HT1080 (cell line): ENCODE measurements around the gene STXBP5. TPM values are rescaled to one million over a fixed set of nuclear protein-coding genes. Genes with fewer than 3 reads are reported as not detected.
A peak's percentile ranks its signal among the peaks of the same experiment; 100 is the strongest.
"Not testable (repeated sequence)": the region's sequence is repeated elsewhere in the genome, so short reads cannot be mapped to it uniquely, and the experiment has no call there.

Source experiments
- DNase-seq: peaks from one replicate; pipeline ENCODE4 v3.0.0-alpha.2; 2015; ENCODE audit warnings: low read depth
- total RNA-seq: library from RNA; depleted of rRNA; stranded (reverse); fragments of >200 nt; shearing (Covaris generic); gene quantifications from 2 replicates; pipeline ENCODE4 v1.2.3, GENCODE V29; 2014

The STXBP5 gene
- total RNA-seq, 1 experiment from 2014 or later, result 28.0 TPM

DNA sequence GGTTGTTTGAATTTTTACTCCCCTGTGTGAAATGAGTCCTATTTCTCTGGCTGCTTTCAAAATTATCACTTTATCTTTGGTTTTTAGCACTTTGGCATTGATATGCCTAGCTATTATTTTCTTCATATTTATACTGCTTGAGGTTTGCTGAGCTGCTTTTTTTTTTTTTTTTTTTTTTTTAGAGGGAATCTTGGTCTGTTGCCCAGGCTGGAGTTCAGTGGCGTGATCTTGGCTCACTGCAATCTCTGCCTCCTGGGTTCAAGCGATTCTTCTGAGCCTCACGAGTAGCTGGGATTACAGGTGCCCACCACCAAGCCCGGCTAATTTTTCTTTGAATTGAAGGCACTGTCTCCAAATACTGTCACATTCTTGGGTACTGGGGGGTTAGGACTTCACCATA, 40.6 kb downstream of the STXBP5 start:
- no peak for DNase-seq

DNA sequence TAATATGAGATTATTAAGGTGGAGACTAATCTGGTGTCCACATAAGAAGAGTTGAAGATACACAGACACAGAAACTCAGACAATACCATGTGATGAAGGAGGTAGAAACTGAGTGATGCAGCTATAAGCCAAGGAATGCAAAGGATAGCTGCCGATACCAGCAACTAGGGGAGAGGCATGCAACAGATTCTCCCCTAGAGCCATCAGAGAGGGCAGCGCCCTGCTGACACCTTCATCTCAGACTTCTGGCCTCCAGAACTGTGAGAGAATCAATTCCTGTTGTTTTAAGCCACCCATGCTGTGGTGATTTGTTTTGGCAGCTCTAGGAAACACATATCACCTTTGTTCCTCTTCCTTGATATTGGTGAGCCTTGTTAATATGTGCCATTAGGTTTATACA, 41.5 kb downstream of the STXBP5 start:
- DNase-seq, result no peak

DNA sequence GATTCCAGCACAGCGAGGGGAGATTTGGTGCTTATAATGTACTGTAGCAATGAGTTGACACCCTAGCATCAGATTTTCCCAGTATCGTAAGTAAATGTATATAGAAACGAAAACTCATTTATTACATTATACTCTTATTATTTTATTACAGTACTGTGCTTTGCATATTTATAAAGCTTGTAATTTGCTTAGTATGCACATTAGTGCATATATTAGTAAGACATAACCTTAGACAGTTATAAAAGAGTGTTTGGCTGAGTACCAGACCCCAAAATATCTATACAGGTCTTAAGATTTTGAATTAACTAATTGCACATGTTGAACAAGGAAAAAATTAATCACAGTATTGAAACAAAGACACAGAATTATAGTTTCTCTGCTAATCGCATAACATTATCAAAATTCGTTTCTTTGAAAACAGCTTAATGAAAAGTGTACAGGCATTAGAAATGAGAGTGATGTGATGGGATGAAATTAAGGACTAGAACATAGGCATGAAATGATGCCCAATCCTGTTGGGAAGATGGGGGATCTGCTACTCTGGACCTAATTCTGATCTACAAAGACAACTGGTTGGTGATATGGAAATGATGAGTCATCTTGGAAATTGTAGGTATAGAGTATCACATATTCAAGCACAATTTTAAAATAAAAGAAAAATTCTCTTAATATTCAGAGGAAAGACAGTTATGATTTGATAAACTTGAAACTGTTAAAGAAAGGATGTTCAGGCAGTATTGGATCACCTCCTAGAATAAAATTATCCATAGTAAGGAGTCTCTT, 42.8 kb downstream of the STXBP5 start:
- no peak for DNase-seq

DNA sequence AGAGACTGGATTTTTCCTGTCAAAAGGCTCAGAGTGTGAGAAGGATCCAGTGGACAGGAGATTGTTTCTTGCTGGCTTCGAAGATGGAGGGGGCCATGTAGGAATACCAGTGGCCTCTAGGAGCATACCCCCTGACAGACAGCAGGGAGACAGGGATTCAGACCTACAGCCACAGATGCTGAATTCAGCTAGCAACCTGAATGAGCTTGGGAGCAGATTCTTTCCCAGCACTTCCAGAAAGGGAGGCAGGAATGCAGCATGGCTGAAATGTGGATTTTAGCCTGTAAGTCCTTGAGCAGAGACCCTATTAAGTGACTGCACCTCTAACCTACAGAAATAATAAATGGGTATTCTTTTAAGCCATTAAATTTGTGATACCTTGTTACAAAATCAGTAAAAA, 44.6 kb downstream of the STXBP5 start:
- DNase-seq, result no peak

DNA sequence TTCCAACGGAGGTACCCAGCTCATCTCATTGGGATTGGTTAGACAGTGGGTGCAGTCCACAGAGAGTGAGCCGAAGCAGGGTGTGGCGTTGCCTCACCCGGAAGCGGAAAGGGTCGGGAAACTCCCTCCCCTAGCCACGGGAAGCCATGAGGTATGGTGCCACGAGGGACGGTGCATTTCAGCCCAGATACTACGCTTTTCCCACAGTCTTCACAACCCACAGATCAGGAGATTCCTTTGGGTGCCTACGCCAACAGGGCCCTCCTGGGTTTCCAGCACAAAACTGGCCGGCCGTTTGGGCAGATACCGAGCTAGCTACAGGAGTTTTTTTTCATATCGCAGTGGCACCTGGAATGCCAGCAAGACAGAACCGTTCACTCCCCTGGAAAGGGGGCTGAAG, 46.9 kb downstream of the STXBP5 start:
- DNase-seq, result no peak

DNA sequence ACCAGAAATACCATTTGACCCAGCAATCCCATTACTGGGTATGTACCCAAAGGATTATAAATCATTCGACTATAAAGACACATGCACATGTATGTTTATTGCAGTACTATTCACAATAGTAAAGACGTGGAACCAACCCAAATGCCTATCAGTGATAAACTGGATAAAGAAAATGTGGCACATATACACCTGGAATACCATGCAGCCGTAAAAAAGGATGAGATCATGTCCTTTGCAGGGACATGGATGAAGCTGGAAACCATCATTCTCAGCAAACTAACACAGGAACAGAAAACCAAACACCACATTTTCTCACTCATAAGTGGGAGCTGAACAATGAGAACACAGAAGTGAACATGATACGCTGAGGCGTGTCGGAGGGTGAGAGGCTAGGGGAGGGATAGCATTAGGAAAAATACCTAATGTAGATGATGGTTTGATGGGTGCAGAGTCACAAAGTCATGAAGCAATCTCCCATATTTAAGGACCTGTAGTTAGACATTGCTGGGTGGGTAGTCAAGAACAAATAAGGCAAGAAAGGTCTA, 50.8 kb downstream of the STXBP5 start:
- not testable (repeated sequence) for DNase-seq

DNA sequence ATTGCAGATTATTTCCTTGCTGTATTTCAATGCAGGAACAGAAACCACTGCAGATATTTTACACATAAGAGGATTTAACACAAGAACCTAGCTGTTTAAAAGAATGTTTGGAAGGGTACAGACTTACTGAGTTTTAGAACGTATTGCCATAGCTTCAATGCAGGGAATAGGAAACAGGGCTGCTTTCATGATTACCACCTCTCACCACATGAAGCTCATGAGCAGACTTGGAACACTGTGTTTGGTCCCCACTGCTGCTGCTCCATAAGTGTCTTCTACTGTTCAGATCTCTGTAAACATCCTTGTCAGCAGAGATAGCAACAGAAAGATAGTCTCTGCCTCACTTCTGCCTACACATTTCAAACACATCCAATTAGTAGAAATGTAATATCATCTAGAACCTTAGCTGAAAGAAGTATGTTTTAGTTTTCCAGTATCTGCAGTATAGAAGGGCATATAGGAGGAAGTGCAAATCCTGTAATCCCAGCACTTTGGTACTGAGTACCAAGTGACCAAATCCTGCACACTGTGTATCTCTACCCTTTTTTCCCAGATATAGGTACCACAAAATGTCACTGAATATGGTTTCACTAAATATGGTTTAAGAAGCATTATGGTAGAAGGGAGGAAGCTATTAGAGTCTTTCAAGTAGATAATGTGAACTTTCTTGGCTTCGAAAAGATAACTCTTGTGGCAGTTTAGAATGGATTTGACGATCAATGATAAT, 51.9 kb downstream of the STXBP5 start:
- no peak for DNase-seq

DNA sequence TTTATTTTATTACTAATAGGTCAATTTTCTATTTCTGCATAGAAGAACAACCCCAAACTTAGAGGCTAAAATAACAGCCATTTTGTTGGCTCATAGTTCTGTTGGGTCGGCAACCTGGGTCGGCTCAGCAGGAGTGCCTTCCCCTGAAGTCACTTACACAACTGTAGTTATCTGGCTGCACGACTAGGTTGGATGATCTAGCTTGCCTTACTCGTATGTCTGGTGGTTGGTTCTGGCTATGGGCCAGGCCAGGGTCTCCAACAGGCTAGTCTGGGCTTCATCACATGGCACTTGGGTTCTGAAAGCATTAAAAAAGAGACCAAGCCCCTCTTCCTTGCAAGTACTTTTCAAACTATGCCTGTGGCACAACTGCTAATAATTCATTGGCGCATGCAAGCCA, 53.5 kb downstream of the STXBP5 start:
- DNase-seq, result no peak

DNA sequence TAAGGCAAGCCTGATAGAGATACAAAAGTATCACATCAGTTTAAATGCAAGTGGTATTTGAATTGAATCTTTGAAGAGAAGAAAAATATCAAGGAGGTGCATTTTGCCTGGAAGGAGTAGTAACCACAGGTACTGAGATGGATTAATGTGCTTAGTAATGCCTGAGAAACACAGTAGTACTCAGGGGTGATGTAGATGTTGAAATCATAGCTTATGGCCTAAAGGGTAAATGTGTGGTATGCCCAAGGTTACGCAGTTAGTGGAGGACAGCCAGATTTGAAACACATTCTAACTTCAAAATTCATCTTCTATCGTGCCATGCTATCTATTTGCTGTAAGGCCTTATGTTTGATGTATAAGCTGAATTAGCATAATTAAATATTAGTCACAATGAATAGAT, 55.9 kb downstream of the STXBP5 start:
- DNase-seq, result no peak

DNA sequence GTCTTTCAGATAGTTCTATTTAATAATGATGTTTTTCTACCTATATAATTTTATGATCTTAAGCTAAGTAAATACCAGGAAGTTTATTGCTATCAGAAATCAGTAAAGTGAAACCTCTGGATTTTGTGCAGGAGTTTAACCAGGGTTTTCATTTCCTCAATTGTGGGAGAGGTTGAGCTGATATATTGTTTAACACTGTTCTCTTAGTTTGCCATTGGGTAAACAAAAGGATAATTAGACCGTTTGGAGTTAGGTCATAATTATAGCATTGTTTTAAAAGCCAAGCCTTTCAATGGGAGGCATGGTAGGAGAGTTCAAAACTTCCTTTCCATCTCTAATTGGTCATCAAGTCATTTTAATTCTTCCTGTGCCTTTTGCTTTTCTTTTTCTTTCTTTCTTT, 58.7 kb downstream of the STXBP5 start:
- no peak for DNase-seq

DNA sequence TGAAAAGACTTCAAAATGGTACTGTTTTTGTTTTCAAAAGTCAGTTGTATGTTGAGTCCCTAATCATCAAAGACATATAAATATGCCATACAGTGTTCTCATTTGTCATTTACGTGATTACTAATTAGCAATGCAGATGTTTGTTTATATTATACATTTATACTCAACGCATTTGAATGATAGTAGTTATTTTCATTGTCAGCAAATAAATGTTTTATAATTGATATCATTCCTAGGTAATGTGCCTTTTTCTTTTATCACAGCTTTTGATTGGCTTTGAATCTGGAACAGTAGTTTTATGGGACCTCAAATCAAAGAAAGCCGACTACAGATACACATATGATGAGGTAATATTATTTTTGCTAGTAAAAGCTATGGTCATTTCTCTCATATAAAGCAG, 62.6 kb downstream of the STXBP5 start:
- DNase-seq, result no peak

DNA sequence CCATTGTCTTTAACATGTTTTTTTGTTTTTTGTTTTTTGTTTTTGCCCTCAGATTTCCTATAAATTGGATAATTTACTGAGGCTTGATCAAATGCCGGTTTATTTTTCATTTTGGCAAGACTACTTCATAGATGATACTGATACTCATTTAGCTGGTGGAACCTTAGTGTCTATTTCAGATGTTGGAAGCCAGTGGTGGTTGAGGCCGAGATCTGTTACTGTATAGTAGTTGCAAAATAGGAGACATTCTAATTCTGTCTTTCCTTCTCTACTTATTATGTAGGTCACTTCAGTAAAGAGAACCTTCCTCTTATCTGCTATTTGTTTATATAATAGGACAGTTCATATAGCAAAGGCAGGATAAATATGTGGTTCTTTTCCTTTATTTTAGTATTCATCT, 63.4 kb downstream of the STXBP5 start:
- no peak for DNase-seq

DNA sequence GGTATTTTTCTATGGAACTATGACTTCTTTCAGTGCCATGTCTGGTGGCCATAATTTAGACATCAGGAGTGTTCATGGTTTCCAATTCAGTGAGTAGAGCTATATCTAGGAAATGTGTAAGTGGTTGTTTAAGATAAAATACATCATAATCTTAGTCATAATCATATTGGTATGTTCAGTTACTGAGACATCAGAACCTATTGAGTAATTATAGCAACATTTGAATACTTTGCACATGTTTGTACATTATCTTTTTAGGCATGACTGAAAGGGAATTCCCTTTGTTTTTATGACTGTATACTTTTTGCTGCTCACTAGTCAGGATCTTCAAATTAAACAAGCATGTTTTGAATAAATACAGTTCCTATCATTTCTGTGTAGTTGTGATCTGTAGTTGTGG, 64.0 kb downstream of the STXBP5 start:
- DNase-seq, result no peak

DNA sequence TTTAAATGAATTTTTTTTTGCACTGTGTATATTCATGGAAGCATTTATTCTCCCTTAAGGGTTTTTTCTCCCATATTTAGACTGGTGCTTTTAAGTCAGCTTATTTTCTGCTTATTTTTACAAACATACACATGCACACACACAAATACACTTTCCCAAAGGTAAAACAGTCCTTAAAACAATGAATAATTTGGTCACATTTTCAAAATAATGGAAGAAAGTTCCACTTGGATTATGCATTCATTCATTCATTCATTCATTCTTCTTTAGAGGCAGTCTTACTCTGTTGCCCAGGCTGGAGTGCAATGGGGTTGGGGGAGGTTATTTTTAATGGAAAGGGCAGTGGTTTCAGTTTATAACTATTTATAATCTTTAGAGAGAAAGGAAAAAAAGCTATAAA, 69.8 kb downstream of the STXBP5 start:
- DNase-seq, result no peak

DNA sequence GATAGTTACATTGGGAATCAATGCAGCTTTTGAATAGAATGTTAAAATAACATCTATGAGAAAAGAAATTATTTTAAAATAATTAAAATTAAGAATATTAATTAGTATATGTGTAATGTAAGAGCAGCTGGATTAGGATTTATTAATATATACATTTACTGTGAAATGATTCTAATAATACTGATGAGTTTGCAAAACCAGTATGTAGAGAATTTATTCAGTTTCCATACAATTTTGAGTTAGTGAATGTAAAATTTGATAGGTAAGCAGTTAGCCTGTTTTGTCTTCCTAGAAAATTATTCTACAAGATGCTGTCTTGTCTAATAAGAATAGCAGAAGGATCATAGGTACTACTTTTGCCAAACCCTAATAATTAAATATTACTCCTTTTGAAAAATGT, 70.6 kb downstream of the STXBP5 start:
- no peak for DNase-seq

DNA sequence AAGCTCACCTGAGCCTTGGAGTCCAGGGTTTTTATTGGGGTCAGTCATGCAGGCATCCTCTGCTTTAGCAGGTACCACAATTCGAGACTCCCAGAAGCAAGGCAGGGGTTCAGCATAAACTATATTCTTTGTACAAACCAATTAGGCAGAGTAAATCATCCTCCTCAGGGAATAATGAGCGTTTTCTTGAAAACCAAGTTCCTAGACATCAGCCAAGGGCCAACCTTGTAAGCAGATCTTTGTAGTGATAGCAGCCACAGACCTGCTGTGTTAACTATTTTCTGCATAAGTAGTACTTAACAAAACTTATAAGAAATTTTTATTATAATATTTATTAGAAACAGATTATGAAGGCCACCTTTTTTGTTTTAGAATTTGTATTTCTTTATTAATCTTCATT, 74.7 kb downstream of the STXBP5 start:
- DNase-seq, result no peak

DNA sequence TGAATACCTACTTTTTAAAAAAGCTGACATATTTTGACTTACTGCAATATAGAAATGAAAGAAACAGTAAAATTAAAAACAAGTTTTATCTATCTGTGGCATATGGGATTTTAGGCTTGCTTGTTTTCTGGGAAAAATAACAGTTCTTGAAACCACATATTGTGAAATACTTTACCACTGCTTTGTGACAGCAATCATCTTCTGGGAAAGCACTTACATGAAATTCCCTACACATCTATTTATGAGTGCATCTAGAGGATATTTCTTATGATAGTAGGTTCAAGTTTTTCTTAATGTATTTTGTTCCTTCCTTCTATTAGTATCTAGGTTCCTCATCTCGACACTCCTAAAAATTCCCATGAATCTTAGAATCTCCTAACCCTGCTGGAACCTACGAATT, 75.2 kb downstream of the STXBP5 start:
- DNase-seq, result no peak

DNA sequence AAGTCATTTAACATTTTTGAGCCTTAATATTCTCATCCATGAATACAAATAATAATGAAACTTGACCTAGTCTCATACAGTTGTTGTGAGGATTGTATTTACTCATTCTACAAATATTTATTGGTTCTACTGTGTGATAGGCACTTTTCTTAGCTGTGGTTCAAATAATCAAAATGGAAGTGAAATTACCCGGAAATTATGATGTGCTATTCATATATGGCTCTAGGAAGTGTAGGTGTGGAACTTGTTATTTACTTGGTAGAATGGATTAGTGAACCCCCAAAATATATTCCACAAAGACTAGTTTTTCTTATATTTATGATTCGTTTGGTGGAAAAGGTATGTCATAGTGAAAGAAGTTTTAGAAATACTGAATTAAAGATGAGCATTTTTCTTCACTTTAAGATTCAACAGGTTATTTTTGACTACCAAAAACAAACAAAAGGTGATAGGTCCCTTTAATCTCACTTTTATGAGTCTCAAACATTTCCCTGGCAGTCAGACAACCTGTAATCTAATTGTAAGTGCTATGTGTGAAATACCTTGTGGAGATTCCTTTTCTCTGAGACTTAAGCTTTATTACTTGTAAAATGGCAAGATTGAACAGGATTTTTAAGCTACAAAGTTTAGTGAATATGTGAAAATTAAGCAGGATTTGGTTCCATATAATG, 77.8 kb downstream of the STXBP5 start:
- no peak for DNase-seq

DNA sequence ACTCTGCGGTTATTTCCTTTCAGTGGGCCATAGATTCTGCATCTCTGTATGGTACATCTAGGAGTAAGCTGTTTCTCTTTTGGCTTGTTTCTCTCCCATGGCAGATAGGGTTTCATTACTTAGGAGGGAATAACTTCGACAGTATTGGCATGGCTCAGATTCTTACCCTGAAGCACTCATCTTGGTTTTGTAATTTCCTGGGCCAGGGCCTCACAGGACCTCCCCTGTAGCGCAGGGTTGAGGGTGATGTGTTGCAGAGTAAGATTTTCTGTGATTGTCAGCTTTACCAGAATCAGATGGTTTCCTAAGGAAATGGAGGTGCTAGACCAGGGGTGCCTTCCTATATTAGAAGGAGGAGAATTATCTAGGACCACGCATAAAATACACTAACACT, 78.3 kb downstream of the STXBP5 start:
- no peak for DNase-seq

DNA sequence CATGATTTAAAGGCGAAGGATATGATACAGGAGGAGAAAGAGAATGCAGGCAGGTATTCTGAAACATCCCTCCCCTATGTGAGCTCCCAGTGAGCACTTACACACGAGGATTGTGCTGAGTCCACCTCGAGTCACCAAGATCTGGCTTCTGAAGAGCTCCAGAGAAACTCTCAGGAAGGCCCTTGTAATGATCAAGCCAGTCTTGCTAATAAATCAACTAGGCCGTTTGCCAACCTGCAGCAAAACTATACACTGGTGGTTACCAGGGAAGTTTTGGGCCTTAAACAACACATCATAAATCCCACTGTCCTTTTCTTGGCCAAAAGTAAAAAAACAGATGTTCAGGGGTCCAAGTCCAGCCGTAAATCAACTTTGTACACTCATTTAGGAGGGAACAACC, 79.2 kb downstream of the STXBP5 start:
- no peak for DNase-seq

DNA sequence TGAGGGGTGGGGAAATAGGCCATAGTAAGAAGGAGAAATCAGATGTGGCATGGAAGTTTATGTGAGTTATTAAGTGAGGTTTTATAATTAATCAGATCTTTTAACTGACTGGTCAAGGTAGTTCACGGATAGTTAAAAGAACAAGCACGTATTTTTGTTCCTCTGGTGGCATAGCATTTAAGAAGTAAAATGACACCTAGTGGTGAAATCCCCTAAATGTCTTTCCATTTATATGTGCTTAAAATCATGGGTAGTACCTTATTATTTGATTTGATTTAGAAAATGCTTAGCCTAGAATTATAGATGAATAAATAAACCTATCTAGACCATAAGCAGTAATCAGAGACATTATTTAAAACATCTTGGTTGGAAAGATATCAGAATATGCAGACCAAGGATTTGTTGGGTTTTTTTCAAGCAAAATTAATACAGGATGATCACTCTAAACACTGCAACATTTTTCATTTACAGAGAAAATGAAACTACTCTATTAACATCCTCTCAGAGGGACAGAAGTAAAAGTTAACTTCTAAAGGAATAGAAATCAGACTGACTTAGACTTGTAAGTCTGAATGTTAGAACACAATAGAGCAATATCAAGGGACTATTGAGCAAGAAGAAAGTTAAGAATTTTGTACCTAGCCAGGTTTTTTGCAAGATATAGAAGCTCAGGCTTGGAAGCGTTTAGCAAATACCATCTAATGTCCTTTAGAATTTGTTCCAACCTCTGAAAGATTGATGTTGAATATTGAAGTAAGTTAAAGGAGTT, 81.1 kb downstream of the STXBP5 start:
- peak; percentile 26 for DNase-seq

DNA sequence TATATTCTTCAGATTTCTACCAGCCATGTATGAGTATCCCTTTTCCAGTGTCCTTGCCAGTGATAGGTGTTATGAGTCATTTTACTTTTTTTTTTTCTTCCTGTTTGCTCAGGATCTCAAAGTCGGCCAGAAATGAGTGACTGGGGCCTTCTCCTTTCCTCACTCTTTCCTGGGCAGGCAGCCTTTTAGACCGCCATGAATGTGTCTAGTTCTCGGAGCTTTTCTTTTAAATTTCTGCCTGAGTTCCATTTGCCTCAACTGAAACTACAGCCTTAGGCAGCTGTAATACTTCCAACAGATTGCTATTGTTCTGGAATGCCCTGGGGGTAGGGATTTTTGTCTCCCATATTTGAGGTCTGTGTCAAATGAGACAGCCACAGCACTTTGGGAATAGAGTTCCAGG, 83.7 kb downstream of the STXBP5 start:
- DNase-seq, result peak; percentile 88
